Activated CD4-positive, alpha-beta T cell treated with anti-CD3 and anti-CD28 coated beads, Interleukin-10, Interleukin-2, amounts not matched to agents 100 ng/mL and 50 ng/mL, durations not matched to agents 16 hours and 8 hours (primary cell): ENCODE results near the gene ADAMTS2.
"Not testable (repeated sequence)": the region's sequence is repeated elsewhere in the genome, so short reads cannot be mapped to it uniquely, and the experiment has no call there.

Experiments used
- DNase-seq: peaks from one replicate; pipeline ENCODE4 v3.0.0-alpha.2; 2020

The ADAMTS2 gene

GRCh38 chr5:179118756-179119414, 226.4 kb downstream of the ADAMTS2 start:
- no peak for DNase-seq

- no peak for DNase-seq
Measured at GRCh38 chr5:179118338-179118737, 226.9 kb downstream of the ADAMTS2 start.

DNA sequence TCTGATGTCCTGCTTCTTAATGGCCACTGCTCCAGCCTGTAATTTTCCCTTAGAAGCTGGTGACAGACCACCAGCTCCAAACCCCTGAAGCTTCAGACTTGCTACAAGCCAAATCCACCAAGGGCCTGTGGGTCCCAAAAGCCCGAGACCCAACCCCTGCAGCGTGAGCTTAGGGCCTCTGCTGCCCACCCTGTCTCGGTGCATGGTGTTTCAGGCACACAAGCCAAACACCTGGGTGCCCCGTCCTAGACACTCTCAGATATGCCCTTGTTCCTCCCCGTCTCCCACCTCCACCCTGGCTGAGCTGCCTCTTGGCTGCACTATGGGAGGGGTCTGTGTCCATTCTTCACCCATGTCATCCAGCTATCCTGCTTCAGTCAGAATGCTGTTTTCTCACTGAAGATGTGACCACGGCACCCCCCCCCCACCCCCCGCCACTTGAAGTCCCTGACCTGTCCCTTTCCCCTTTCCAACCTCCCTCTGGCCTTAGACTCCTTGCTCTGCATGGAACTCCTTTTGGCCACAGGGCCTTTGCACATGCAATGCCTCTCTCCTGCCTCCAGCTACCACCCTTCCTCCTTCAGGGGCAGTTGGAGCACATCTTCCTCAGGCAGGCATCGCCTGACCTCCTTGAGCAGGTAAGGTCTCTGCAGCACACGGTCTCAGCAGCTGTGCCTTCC, 229.3 kb downstream of the ADAMTS2 start:
- no peak for DNase-seq

- no peak for DNase-seq
Measured at GRCh38 chr5:179115307-179115706, 230.0 kb downstream of the ADAMTS2 start.

- DNase-seq = no peak
Measured at GRCh38 chr5:179114756-179115155, 230.5 kb downstream of the ADAMTS2 start.

GRCh38 chr5:179113945-179114641, 231.2 kb downstream of the ADAMTS2 start:
- no peak for DNase-seq

GRCh38 chr5:179113143-179113530, 232.1 kb downstream of the ADAMTS2 start:
- no peak for DNase-seq

- no peak for DNase-seq
Measured at GRCh38 chr5:179112469-179113142, 232.7 kb downstream of the ADAMTS2 start.

DNA sequence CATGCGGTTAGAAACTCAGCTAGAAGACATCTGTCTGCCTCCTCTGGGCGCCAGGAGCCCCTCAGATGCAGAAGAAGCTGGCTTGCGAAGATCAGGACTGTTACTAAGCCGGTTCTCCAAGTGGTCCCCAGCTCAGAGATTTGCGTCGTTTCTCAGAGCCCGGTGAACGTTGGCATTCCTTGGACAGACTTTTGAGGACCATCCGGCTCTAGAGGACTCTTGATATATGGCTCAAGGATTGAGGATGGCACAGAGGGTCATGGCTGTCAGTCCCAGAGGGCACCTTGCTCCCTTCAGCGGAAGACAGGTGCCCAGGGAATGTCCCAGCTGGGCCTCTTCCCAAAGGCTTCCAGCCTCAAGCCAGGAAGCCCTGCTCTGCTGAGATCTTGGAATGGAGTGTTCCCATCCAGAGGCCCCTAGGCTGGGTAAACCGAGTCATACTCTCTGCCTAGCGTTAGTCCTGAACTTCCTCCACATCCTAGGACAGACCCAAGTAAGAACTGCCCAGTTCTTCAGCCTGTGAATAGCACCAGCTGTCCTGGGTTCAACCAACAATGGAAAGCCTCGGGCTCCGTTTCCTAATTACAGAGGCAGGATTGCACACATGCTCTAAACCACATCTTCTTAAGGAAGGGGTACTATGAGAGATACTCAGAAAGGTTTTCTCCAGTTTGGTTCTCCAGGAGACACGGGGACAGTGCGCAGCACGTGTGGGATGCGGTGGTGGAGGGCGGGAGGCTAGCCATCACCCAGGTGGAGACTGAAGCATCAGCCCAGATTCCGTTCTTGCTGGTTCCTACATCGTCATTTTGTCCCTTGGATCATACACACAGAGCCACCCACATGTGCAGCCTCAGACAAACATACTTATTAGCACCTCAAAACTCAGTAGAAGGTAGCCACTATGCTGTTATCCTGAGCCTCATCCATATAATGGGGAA, 233.7 kb downstream of the ADAMTS2 start:
- DNase-seq = no peak

- no peak for DNase-seq
Measured at GRCh38 chr5:179110528-179110927, 234.7 kb downstream of the ADAMTS2 start.

GRCh38 chr5:179101282-179101681, 244.0 kb downstream of the ADAMTS2 start:
- not testable (repeated sequence) for DNase-seq

DNA sequence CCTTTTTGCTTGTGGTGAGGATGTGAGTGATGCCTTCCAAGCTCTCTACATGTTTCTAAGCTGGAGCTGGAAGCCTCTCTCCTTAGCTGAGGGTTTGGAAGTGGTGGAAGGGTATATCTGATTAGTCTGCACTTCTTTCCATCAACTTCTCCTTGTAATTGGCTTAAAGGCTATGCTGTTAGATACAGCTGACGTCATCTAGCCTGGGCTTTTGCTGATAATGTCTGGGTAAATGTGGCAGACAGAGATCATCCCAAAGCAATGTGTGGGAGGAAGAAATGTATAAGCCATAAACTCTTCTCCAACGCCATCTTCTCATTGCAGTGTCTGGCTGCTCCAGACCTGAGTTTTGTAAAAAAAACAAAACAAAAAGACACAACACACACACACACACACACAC, 255.8 kb downstream of the ADAMTS2 start:
- DNase-seq = no peak

GRCh38 chr5:179080724-179081123, 264.5 kb downstream of the ADAMTS2 start:
- no peak for DNase-seq

DNA sequence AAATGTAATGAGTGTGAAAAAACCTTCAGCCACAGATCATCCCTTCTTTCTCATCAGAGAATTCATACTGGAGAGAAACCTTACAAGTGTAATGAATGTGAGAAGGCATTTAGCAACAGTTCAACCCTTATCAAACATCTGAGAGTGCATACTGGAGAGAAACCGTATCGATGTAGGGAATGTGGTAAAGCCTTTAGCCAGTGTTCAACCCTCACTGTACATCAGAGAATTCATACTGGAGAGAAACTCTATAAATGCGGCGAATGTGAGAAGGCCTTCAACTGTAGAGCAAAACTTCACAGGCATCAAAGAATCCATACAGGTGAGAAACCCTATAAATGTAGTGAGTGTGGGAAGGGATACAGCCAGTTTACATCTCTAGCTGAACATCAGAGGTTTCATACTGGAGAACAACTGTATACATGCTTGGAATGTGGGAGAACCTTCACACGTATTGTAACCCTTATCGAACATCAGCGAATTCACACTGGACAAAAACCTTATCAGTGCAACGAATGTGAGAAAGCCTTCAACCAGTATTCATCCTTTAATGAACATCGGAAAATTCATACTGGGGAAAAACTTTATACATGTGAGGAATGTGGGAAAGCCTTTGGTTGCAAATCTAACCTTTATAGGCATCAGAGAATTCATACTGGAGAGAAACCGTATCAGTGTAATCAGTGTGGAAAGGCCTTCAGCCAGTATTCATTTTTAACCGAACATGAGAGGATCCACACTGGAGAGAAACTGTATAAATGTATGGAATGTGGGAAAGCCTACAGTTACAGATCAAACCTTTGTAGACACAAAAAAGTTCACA, 265.9 kb downstream of the ADAMTS2 start:
- DNase-seq = no peak

DNA sequence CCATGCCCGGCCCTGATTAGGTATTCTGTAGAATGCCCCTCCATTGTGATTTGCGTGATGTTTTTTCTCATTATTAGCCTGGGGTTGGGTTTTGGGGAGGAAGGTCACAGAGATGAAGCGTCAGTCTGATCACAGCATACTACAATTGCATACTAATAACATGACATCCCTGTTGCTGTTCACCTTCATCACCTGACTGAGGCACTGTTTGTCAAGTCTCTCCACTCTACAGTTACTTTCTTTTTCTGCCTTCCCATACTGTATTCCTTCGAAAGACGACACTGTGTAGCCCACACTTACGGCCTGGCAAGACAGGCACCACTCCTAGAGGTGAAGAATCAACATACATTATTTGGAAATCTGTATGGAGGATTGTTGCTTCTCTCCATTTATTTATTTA, 279.6 kb downstream of the ADAMTS2 start:
- no peak for DNase-seq

GRCh38 chr5:179061025-179061424, 284.2 kb downstream of the ADAMTS2 start:
- DNase-seq = no peak
